Natural killer cell (primary cell): ENCODE data around the gene DACH1. TPM values are rescaled to one million over a fixed set of nuclear protein-coding genes. Genes with fewer than 3 reads are reported as not detected.

ENCODE experiments used
- ATAC-seq, 3 donors: fragments of 150-1000 bp in 2 of 3; fragments of 200-7000 bp in 1 of 3; cut with Tn5 transposase; 1 replicate in 1 of 3; 2 replicates in 2 of 3; pipeline ENCODE4 v1.10.0; 2021; ENCODE audit warnings: mild to moderate bottlenecking in 2 of 3, moderate library complexity in 2 of 3
- DNase-seq, 2 donors: peaks; one replicate each; pipeline versions ENCODE4 v3.0.0 to v3.0.0-alpha.2; 2013 to 2021; ENCODE audit warnings: mixed read lengths in 1 of 2
- H3K27ac ChIP-seq: one replicate; pipeline ENCODE4 v1.5.1; 2013; ENCODE audit warnings: mild to moderate bottlenecking, low read length
- H3K27me3 ChIP-seq: one replicate; pipeline ENCODE4 v1.6.1; 2013; ENCODE audit warnings: low read length; ENCODE audit not compliant: control insufficient read depth, insufficient read depth
- H3K36me3 ChIP-seq: one replicate; pipeline ENCODE4 v1.6.1; 2013; ENCODE audit warnings: low read length; ENCODE audit not compliant: control insufficient read depth, insufficient read depth
- H3K4me1 ChIP-seq: one replicate; pipeline ENCODE4 v1.6.1; 2013; ENCODE audit warnings: low read length; ENCODE audit not compliant: control insufficient read depth, insufficient read depth
- H3K4me3 ChIP-seq: one replicate; pipeline ENCODE4 v1.5.1; 2013; ENCODE audit warnings: low read length
- H3K9me3 ChIP-seq: one replicate; pipeline ENCODE4 v1.6.1; 2013; ENCODE audit warnings: low read length; ENCODE audit not compliant: control insufficient read depth, insufficient read depth
- H3K27ac Mint-ChIP-seq, 2 donors: one replicate each; pipeline ENCODE4 v1.8.0; 2022; ENCODE audit warnings: mild to moderate bottlenecking in 2 of 2, mixed read lengths in 2 of 2, moderate library complexity in 1 of 2
- H3K27me3 Mint-ChIP-seq, 2 donors: one replicate each; pipeline ENCODE4 v1.8.0; 2022; ENCODE audit warnings: low read depth in 2 of 2, mixed read lengths in 2 of 2
- H3K36me3 Mint-ChIP-seq: one replicate; pipeline ENCODE4 v1.8.0; 2022; ENCODE audit warnings: mixed read lengths
- H3K4me1 Mint-ChIP-seq, 2 donors: one replicate each; pipeline ENCODE4 v1.8.0; 2022; ENCODE audit warnings: mixed read lengths in 2 of 2
- H3K4me3 Mint-ChIP-seq: one replicate; pipeline ENCODE4 v1.8.0; 2022; ENCODE audit warnings: mild to moderate bottlenecking, moderate library complexity, mixed read lengths
- H3K9me3 Mint-ChIP-seq, 2 donors: one replicate each; pipeline ENCODE4 v1.8.0; 2022; ENCODE audit warnings: mixed read lengths in 2 of 2
- WGBS: methylation state at CpG from one replicate; pipeline ENCODE4 v1.1.7; 2013; ENCODE audit warnings: missing lambda C conversion rate; ENCODE audit not compliant: insufficient coverage; 5-methylcytosine and 5-hydroxymethylcytosine counted together
- intact Hi-C: fragments of 100-400 bp; cut with micrococcal nuclease; formaldehyde crosslinking; loops from one replicate; pipeline ENCODE4 v1.14.2; 2022
- total RNA-seq, 4 donors: library from RNA; stranded (reverse); fragments of 120-200 nt in 1 of 4; gene quantifications; one replicate each; pipeline versions ENCODE4 v1.2.3 to v1.2.4, GENCODE V29; 2013 to 2022
- TF ChIP-seq, protein P1 (sequence below): fragments of 200-600 bp; IDR thresholded peaks from one replicate; pipeline ENCODE4 v1.8.0; 2022; ENCODE audit warnings: antibody characterized with exemption

DACH1 gene
- total RNA-seq, 3 donors from 2014 or later (not counting 1 experiment from before 2014, with no cell fraction given): 0.29 to 2.3 (median 0.49) TPM

DNA sequence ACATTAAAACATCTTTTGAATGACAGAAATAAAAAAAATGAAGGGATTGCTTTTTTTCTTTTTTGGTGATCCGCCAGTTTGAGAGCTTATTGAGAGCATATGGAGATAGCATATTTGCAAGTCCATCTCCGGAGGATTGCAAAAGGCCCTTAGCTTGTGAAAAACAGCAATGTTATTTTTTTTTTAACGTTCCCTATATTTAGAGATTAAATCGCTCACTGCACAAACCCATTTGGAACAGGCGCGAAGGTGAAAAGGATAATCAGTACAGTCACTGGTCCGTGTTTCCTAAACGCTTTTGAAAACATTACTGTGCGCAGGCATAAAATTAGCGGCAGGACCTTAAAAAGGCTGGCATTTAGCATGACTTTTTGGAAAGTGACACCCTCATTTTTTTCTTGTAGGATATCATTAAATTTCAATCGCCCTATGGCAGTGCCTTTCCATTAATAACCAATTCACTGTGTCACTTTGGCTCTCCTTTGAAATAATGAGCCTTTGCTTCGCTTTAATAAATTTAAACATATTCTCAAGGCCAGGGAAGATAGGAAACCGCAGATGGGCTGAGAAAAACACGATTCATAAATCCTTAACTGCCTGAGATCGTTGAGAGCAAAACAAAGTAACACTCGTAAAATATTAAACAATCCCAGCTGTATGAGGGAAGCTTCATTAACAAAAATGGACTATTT, 342.2 kb downstream of the DACH1 start:
- no peaks in the 10 kb centered on the region for H3K27me3 ChIP-seq
- no peak for ATAC-seq
- 91% methylated on average over 16 of the region's 16 CpGs for WGBS

DNA sequence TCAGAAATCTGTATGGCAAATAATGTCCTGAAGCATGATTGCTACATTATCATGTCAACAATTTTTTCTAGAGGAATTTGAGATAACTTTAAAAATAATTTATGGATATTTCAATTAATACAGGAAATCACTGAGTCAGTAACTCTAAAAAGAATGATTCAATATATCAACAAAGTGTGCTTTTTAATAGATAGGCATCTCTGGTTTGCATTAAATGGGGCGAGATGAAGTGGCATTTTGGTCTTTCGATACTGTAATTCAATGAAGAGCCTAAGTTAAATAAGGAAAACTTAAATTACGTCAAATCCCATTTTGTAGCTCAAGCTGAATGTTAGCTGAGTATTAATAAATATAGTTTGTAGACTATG, 342.8 kb downstream of the DACH1 start:
- H3K4me3 Mint-ChIP-seq: no peak overlapping the region
- no peak for ATAC-seq
- no peaks in the 10 kb centered on the region for H3K36me3 ChIP-seq
- H3K27ac ChIP-seq: no peak overlapping the region
- no peaks in the 10 kb centered on the region for H3K36me3 Mint-ChIP-seq
- no peaks in the 10 kb centered on the region for H3K27me3 Mint-ChIP-seq
- H3K4me1 Mint-ChIP-seq: no peaks in the 10 kb centered on the region
- peaks cover 0 to 2% of the 10 kb centered on the region in 2 donors for H3K9me3 Mint-ChIP-seq
- TF ChIP-seq, protein P1, sequence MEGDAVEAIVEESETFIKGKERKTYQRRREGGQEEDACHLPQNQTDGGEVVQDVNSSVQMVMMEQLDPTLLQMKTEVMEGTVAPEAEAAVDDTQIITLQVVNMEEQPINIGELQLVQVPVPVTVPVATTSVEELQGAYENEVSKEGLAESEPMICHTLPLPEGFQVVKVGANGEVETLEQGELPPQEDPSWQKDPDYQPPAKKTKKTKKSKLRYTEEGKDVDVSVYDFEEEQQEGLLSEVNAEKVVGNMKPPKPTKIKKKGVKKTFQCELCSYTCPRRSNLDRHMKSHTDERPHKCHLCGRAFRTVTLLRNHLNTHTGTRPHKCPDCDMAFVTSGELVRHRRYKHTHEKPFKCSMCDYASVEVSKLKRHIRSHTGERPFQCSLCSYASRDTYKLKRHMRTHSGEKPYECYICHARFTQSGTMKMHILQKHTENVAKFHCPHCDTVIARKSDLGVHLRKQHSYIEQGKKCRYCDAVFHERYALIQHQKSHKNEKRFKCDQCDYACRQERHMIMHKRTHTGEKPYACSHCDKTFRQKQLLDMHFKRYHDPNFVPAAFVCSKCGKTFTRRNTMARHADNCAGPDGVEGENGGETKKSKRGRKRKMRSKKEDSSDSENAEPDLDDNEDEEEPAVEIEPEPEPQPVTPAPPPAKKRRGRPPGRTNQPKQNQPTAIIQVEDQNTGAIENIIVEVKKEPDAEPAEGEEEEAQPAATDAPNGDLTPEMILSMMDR: no peak
- H3K4me1 ChIP-seq: no peaks in the 10 kb centered on the region
- DNase-seq: no peak
- 97% methylated on average over 3 of the region's 3 CpGs for WGBS
- H3K4me3 ChIP-seq: no peak overlapping the region
- H3K27me3 ChIP-seq: no peaks in the 10 kb centered on the region
- H3K27ac Mint-ChIP-seq: no peak overlapping the region
- intact Hi-C loops: no loop called here
- no peaks in the 10 kb centered on the region for H3K9me3 ChIP-seq

More for the DNA sequence above, 342.2 kb downstream of the DACH1 start:
- H3K9me3 Mint-ChIP-seq: peaks cover 0 to 2% of the 10 kb centered on the region in 2 donors
- DNase-seq: no peak
- Histone ChIP-seq H3K4me3 (no peak overlapping the region), H3K9me3 (no peaks in the 10 kb centered on the region), H3K4me1 (no peaks in the 10 kb centered on the region), H3K36me3 (no peaks in the 10 kb centered on the region), H3K27ac (no peak overlapping the region)
- no peak overlapping the region for H3K27ac Mint-ChIP-seq
- no peaks in the 10 kb centered on the region for H3K27me3 Mint-ChIP-seq
- TF ChIP-seq, protein P1: no peak
- intact Hi-C loops: no loop called here
- no peak overlapping the region for H3K4me3 Mint-ChIP-seq
- no peaks in the 10 kb centered on the region for H3K36me3 Mint-ChIP-seq
- H3K4me1 Mint-ChIP-seq: no peaks in the 10 kb centered on the region

DNA sequence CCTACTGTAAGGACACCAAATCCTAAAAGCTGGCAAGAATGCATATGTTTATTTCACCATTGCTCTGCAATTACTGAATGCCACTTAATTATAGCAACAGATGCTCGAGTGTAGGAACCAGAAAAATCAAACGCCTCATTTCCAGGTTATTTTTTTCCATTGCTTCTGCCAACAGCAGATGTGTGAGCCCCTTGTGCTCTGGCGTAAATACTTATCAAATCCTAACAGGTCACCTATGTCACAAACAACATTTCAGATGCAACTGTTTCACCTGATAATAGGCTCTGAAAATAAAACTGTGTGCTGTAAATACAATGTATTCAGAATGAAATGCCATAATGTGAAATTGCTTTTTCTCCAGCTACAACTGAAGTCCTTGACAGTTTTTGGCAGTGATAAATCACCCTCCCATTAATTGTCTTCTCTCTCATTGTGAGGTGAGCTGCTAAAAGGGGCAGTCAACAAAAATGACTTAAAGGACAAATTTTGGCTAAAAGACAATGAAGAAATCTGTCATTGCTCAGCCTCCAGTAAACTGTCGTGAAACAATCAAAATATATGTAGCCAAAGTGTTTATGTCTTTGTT, 344.0 kb downstream of the DACH1 start:
- no peaks in the 10 kb centered on the region for H3K36me3 Mint-ChIP-seq
- TF ChIP-seq, protein P1: no peak

More for the DNA sequence above, 344.0 kb downstream of the DACH1 start:
- intact Hi-C loops: no loop called here
- H3K9me3 Mint-ChIP-seq: peaks cover 0 to 2% of the 10 kb centered on the region in 2 donors
- no peaks in the 10 kb centered on the region for H3K9me3 ChIP-seq
- WGBS: 81% methylated on average over 4 of the region's 4 CpGs
- H3K36me3 ChIP-seq: no peaks in the 10 kb centered on the region
- no peak overlapping the region for H3K27ac Mint-ChIP-seq
- H3K4me1 ChIP-seq: no peaks in the 10 kb centered on the region
- no peak for ATAC-seq
- H3K27me3 Mint-ChIP-seq: no peaks in the 10 kb centered on the region
- no peak overlapping the region for H3K4me3 Mint-ChIP-seq
- H3K4me3 ChIP-seq: no peak overlapping the region
- no peak for DNase-seq
- H3K4me1 Mint-ChIP-seq: no peaks in the 10 kb centered on the region
- H3K27ac ChIP-seq: no peak overlapping the region
- no peaks in the 10 kb centered on the region for H3K27me3 ChIP-seq
